ENCODE measurements around the gene CLEC16A. TPM values are rescaled to one million over a fixed set of nuclear protein-coding genes. Genes with fewer than 3 reads are reported as not detected.

The CLEC16A gene
- total RNA-seq, 2 experiments from 2014 or later = 31.1 to 34.1 TPM

- Mint-ChIP-seq H3K36me3 (peaks cover 34% of the 10 kb centered on the region), H3K27me3 (no peaks in the 10 kb centered on the region), H3K4me1 (peaks cover 66% of the 10 kb centered on the region), H3K4me3 (no peak overlapping the region), H3K27ac (no peak overlapping the region), H3K9me3 (no peaks in the 10 kb centered on the region)
- POLR2A ChIA-PET = interaction anchor here (4.0 kb wide), 1 partner anchor 286 kb away, joined by 21 read pairs; the partner anchor contains the start of gene SOCS1
- ATAC-seq (ENCODE audit: low read depth) = no peak
- DNase-seq = no peak
Measured at GRCh38 chr16:10970065-10970464, 25.7 kb downstream of the CLEC16A start.

- H3K9me3 Mint-ChIP-seq = no peaks in the 10 kb centered on the region
- H3K27ac Mint-ChIP-seq = no peak overlapping the region
- ATAC-seq (ENCODE audit: low read depth) (no peak), DNase-seq (no peak)
- H3K4me1 Mint-ChIP-seq = peaks cover 58% of the 10 kb centered on the region
- H3K4me3 Mint-ChIP-seq = peak overlapping the region; percentile 12
- peaks cover 24% of the 10 kb centered on the region for H3K36me3 Mint-ChIP-seq
- no peaks in the 10 kb centered on the region for H3K27me3 Mint-ChIP-seq
- POLR2A ChIA-PET = interaction anchor here (0.6 to 5.7 kb wide), 6 partner anchors 123 to 385 kb away, joined by 3 to 122 read pairs (median 3); partner anchors contain the start of gene SOCS1
Measured at GRCh38 chr16:10971560-10971961, 27.2 kb downstream of the CLEC16A start.

GRCh38 chr16:10972108-10972818 is 27.9 kb downstream of the CLEC16A start:
- H3K27ac Mint-ChIP-seq = peak overlapping the region; percentile 92

GRCh38 chr16:10972819-10973464 is 28.6 kb downstream of the CLEC16A start:
- ATAC-seq (ENCODE audit: low read depth) = peak; percentile 23
- POLR2A ChIA-PET = interaction anchor here (0.7 to 5.7 kb wide), 12 partner anchors 11 to 383 kb away, joined by 3 to 122 read pairs (median 5); partner anchors contain the start of gene SOCS1
- peak overlapping the region; percentile 71 for H3K4me3 Mint-ChIP-seq
- no peaks in the 10 kb centered on the region for H3K9me3 Mint-ChIP-seq
- DNase-seq = no peak
- peak overlapping the region; percentile 92 for H3K27ac Mint-ChIP-seq
- H3K27me3 Mint-ChIP-seq = no peaks in the 10 kb centered on the region
- peaks cover 70% of the 10 kb centered on the region for H3K4me1 Mint-ChIP-seq
- H3K36me3 Mint-ChIP-seq = peaks cover 27% of the 10 kb centered on the region

More at GRCh38 chr16:10972108-10972818, 27.9 kb downstream of the CLEC16A start:
- DNase-seq (no peak), ATAC-seq (ENCODE audit: low read depth) (peak; percentile 45)
- H3K4me3 Mint-ChIP-seq = peak overlapping the region; percentile 71
- H3K27me3 Mint-ChIP-seq = no peaks in the 10 kb centered on the region
- POLR2A ChIA-PET = interaction anchor here (0.7 to 5.7 kb wide), 12 partner anchors 12 to 384 kb away, joined by 3 to 122 read pairs (median 5); partner anchors contain the start of gene SOCS1
- no peaks in the 10 kb centered on the region for H3K9me3 Mint-ChIP-seq
- peaks cover 63% of the 10 kb centered on the region for H3K4me1 Mint-ChIP-seq
- peaks cover 23% of the 10 kb centered on the region for H3K36me3 Mint-ChIP-seq

GRCh38 chr16:10976634-10977033 is 32.3 kb downstream of the CLEC16A start:
- DNase-seq (no peak), ATAC-seq (ENCODE audit: low read depth) (no peak)
- POLR2A ChIA-PET = interaction anchor here (0.7 to 5.7 kb wide), 2 partner anchors 118 to 278 kb away, joined by 3 to 122 read pairs; partner anchors contain the start of gene SOCS1
- Mint-ChIP-seq H3K27ac (peak overlapping the region; percentile 85), H3K36me3 (peaks cover 20% of the 10 kb centered on the region), H3K4me3 (no peak overlapping the region), H3K9me3 (no peaks in the 10 kb centered on the region), H3K27me3 (no peaks in the 10 kb centered on the region), H3K4me1 (peaks cover 60% of the 10 kb centered on the region)

GRCh38 chr16:10978124-10978523 is 33.8 kb downstream of the CLEC16A start:
- H3K36me3 Mint-ChIP-seq = peaks cover 21% of the 10 kb centered on the region
- POLR2A ChIA-PET = no interaction called here
- no peaks in the 10 kb centered on the region for H3K9me3 Mint-ChIP-seq
- H3K4me1 Mint-ChIP-seq = peaks cover 57% of the 10 kb centered on the region
- ATAC-seq (ENCODE audit: low read depth) = no peak
- no peak overlapping the region for H3K4me3 Mint-ChIP-seq
- DNase-seq = no peak
- H3K27me3 Mint-ChIP-seq = no peaks in the 10 kb centered on the region
- H3K27ac Mint-ChIP-seq = peak overlapping the region; percentile 85

GRCh38 chr16:10978871-10979446 is 34.6 kb downstream of the CLEC16A start:
- Mint-ChIP-seq H3K27ac (peak overlapping the region; percentile 69), H3K27me3 (no peaks in the 10 kb centered on the region), H3K4me1 (peaks cover 58% of the 10 kb centered on the region), H3K36me3 (peaks cover 20% of the 10 kb centered on the region), H3K4me3 (no peak overlapping the region), H3K9me3 (no peaks in the 10 kb centered on the region)
- POLR2A ChIA-PET = no interaction called here
- DNase-seq (no peak), ATAC-seq (ENCODE audit: low read depth) (no peak)

- POLR2A ChIA-PET = interaction anchor here (0.7 to 1.3 kb wide), 4 partner anchors 250 to 275 kb away, joined by 3 to 4 read pairs (median 4); no protein-coding TSS in a partner anchor
- H3K36me3 Mint-ChIP-seq = peaks cover 20% of the 10 kb centered on the region
- ATAC-seq (ENCODE audit: low read depth) = no peak
- no peak overlapping the region for H3K4me3 Mint-ChIP-seq
- no peaks in the 10 kb centered on the region for H3K9me3 Mint-ChIP-seq
- DNase-seq = no peak
- no peaks in the 10 kb centered on the region for H3K27me3 Mint-ChIP-seq
- H3K4me1 Mint-ChIP-seq = peaks cover 57% of the 10 kb centered on the region
- no peak overlapping the region for H3K27ac Mint-ChIP-seq
Measured at GRCh38 chr16:10979717-10980601, 35.6 kb downstream of the CLEC16A start.

GRCh38 chr16:10980813-10981212 is 36.4 kb downstream of the CLEC16A start:
- Mint-ChIP-seq H3K4me1 (peaks cover 59% of the 10 kb centered on the region), H3K27ac (peak overlapping the region; percentile 37), H3K4me3 (no peak overlapping the region), H3K36me3 (peaks cover 22% of the 10 kb centered on the region), H3K27me3 (no peaks in the 10 kb centered on the region), H3K9me3 (no peaks in the 10 kb centered on the region)
- no peak for ATAC-seq (ENCODE audit: low read depth)
- POLR2A ChIA-PET = interaction anchor here (1.1 to 1.3 kb wide), 3 partner anchors 271 to 275 kb away, joined by 3 to 4 read pairs (median 4); no protein-coding TSS in a partner anchor
- DNase-seq = no peak

GRCh38 chr16:10981697-10982216 is 37.4 kb downstream of the CLEC16A start:
- POLR2A ChIA-PET = interaction anchor here (3.1 to 3.5 kb wide), 2 partner anchors 271 to 274 kb away, joined by 13 to 23 read pairs; partner anchors contain the start of gene SOCS1
- H3K27me3 Mint-ChIP-seq = no peaks in the 10 kb centered on the region
- H3K4me1 Mint-ChIP-seq = peaks cover 59% of the 10 kb centered on the region
- ATAC-seq (ENCODE audit: low read depth) (peak; percentile 96), DNase-seq (peak; percentile 62)
- no peaks in the 10 kb centered on the region for H3K9me3 Mint-ChIP-seq
- no peak overlapping the region for H3K4me3 Mint-ChIP-seq
- peak overlapping the region; percentile 38 for H3K27ac Mint-ChIP-seq
- peaks cover 27% of the 10 kb centered on the region for H3K36me3 Mint-ChIP-seq

GRCh38 chr16:10982465-10983150 is 38.2 kb downstream of the CLEC16A start:
- H3K9me3 Mint-ChIP-seq = no peaks in the 10 kb centered on the region
- no peak for ATAC-seq (ENCODE audit: low read depth)
- H3K36me3 Mint-ChIP-seq = peaks cover 27% of the 10 kb centered on the region
- H3K27me3 Mint-ChIP-seq = no peaks in the 10 kb centered on the region
- no peak overlapping the region for H3K4me3 Mint-ChIP-seq
- peak overlapping the region; percentile 54 for H3K27ac Mint-ChIP-seq
- POLR2A ChIA-PET = interaction anchor here (3.1 to 3.5 kb wide), 2 partner anchors 270 to 273 kb away, joined by 13 to 23 read pairs; partner anchors contain the start of gene SOCS1
- peaks cover 59% of the 10 kb centered on the region for H3K4me1 Mint-ChIP-seq
- DNase-seq = no peak

- no peak for DNase-seq
- ATAC-seq (ENCODE audit: low read depth) = no peak
- Mint-ChIP-seq H3K27ac (peak overlapping the region; percentile 30), H3K36me3 (peaks cover 24% of the 10 kb centered on the region), H3K4me3 (no peak overlapping the region), H3K9me3 (no peaks in the 10 kb centered on the region), H3K4me1 (peaks cover 58% of the 10 kb centered on the region), H3K27me3 (no peaks in the 10 kb centered on the region)
- POLR2A ChIA-PET = interaction anchor here (0.9 to 3.5 kb wide), 5 partner anchors 112 to 273 kb away, joined by 3 to 23 read pairs (median 3); partner anchors contain the start of gene SOCS1
Measured at GRCh38 chr16:10983159-10983558, 38.8 kb downstream of the CLEC16A start.
